GM18502 (cell line): Measurements from ENCODE around the gene ICAM3.
"Not testable (repeated sequence)": the region's sequence is repeated elsewhere in the genome, so short reads cannot be mapped to it uniquely, and the experiment has no call there.

Source experiments
- ATAC-seq: cut with Tn5 transposase; IDR thresholded peaks from one replicate; pipeline ENCODE4 v1.9.1; 2021; ENCODE audit warnings: mild to moderate bottlenecking; ENCODE audit not compliant: unreplicated experiment, poor library complexity

Gene ICAM3

GRCh38 chr19:10352764-10353671 is 13.6 kb upstream of the ICAM3 start:
- no peak for ATAC-seq

DNA sequence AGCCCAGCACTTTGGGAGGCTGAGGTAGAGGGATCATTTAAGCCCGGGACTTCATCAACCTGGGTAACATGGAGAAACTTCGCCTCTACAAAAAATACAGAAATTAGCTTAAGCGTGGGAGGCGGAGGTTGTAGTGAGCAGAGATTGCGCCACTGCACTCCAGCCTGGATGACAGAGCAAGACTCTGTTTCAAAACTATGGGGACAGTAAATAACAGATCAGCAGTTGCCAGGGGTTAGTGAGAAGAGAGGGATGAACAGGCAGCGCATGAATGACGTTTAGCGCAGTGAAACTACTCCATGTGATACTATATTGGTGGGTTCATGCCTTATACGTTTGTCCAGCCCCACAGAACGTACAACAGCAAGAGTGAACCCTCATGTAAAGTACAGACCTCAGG is 7.1 kb upstream of the ICAM3 start:
- no peak for ATAC-seq

DNA sequence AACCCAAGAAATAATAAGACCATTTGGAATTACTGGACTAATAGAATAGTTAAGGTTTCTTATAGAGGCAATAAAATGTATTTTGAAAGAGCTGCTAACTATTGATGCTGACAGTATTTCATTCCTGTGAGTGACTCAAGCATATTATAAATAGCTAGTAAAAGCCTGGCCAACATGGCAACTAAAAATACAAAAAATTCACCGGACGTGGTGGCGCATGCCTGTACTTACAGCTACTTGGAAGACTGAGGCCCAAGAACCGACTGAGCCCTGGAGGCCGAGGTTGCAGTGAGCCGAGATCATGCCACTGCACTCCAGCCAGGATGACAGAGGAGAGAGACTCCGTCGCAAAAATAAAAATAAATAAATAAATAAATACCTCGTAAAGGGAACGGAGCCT is 5.4 kb upstream of the ICAM3 start:
- no peak for ATAC-seq

- no peak for ATAC-seq
These were observed 4.1 kb upstream of the ICAM3 start for GRCh38 chr19:10343495-10343894.

DNA sequence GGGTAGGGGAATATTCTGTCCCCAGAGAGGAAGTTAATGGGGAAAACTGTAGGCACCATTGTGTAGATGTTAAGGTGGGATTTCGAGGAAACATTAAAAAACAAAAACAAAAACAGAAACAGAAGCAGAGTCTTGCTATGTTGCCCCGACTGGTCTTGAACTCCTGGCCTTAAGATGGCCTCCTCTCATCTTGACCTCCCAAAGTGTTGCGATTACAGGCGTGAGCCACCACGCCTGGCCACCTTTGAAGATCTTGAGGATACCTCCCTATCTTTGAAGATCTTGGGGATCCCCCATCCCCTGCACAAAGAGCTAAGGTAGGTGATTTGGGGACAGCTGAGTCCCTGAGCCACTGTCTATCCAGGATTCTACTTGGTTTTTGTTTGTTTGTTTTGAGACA is 553 bp upstream of the ICAM3 start:
- ATAC-seq = no peak

DNA sequence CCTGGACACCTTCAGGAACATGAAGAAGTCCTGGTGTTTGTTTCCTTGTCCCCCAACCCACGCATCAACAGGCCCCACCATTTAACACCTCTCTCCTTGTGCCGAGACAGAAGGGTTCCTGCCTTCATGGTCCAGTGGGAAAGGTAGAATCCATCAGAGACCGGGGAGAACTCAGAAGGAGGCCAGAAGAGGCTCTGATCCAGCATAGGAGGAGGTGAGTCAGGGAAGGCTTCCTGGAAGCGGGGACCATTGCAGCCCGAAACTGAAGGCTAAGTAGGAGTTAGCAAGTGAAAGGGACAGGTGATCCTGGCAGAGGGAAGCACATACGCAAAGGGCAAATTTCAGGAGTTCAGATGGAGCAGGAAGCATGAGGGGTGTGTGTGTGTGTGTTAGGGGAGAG is 484 bp downstream of the ICAM3 start:
- ATAC-seq = peak; percentile 10

DNA sequence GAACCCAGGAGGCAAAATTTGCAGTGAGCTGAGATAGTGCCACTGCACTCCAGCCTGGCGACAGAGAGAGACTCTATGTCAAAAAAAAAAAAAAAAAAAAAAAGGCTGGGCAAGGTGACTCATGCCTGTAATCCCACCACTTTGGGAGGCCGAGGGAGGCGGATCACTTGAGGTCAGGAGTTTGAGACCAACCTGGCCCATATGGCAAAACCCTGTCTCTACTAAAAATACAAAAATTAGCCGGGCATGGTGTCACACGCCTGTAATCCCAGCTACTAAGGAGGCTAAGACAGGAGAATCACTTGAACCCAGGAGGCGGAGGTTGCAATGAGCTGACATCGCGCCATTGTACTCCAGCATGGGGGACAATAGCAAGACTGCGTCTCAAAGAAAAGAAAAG is 2.7 kb downstream of the ICAM3 start:
- not testable (repeated sequence) for ATAC-seq

GRCh38 chr19:10335352-10335985 is 4.0 kb downstream of the ICAM3 start:
- no peak for ATAC-seq

DNA sequence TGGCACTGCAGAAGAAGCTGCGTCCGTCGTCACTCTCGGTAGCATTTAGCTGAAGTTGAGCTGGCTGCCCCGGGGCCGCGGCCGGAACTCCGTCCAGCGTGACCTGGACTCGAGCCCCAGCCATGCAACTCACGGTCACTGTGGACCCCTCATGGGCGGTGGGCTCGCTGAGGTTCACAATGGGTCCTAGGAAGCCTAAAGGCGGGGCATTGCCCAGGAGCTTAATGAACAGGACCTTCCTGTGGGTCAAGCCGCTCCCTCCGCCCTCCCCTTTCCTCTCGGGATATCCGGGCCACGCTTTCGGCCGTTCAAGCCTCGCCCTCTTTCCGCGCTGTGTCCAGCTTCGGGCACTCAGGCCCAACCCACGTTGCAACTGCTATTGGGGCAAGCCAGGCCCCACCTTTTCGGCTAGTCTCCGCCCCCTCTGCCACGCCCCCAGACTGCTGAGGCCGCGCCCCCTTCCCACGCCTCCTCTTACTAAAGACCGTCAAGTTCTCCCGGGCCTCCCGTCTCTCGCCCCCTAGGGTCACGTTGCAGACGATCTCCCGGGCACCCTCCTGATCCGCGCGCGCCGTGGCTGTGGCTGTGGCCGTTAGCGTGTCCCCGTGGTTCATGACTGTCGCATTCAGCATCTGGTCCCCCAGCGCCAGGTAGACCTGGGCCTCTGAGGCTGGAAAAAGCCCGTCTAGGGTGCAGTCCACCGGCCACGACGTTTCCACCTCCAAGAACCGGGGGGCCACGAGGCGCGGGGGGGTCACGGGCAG is 4.7 kb downstream of the ICAM3 start:
- ATAC-seq = no peak

- peak; percentile 21 for ATAC-seq
These were observed 5.5 kb downstream of the ICAM3 start for GRCh38 chr19:10333758-10334587.

DNA sequence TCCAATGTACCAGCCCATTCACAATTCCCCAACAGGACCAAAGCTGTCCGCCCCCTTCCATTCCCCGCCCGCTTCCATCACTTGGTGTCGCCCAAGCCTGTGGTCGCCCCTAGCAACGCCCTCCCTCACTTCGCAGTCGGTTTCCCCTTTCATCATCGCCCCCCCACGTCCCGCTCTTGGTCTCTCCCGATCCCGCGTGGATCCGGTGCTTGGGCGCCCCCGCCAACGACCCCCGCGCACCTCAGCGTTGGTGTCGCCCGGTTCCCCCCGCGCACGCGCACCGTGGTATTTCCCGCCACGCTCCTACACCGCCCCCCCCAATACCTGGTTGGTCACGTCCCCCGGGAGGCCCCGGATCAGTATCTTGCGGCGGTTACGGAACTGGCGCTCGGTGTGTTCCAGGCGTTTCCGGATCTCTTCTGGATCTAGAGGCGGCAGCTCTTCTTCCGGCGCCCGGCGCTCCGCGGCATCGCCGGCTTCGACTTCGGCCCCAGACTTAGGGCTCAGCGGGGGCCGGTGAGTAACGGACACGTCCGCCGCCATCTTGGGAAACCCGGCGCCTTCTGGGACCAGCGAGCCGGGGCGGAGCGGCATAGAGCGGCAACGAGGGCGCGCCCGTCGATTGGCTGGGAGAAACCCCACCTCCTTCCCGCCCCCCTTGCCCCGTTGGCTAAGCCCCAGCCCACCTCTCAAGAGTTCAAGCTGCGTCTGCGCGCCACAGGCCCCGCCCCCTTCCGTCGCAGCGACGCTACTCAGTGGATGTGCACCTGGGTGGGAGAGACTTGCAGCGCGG is 6.3 kb downstream of the ICAM3 start, which contains the start of gene RAVER1:
RAVER1 (minus strand) TSS at position 565 of the 793 bp plus-strand sequence; CDS start at position 543, 22 bp downstream.
- ATAC-seq = peak; percentile 88

GRCh38 chr19:10332158-10332964 is 7.1 kb downstream of the ICAM3 start:
- no peak for ATAC-seq

DNA sequence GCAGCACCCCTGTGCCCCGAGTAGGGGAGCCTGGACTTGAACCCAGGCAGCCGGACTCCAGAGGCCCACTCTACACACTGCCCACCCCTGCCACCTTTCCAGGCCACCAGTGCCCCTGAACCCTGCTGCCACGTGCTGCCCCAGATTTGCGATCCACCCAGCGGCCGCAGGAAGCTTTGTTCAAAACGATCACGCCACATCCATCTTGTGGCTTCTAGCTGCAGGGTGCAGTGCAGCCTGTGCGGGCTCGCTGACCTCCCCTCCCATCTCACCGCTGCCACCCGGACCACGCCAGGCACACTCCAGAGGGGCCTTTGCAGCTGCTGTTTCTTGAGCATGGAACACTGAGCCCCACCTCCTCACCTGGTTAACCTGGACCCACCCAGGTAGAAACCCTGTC is 9.9 kb downstream of the ICAM3 start:
- ATAC-seq = no peak

GRCh38 chr19:10328558-10329429 is 10.6 kb downstream of the ICAM3 start:
- no peak for ATAC-seq

- no peak for ATAC-seq
These were observed 11.6 kb downstream of the ICAM3 start for GRCh38 chr19:10327793-10328192.

- no peak for ATAC-seq
These were observed 13.7 kb downstream of the ICAM3 start for GRCh38 chr19:10325732-10326131.
